K562 (cell line): ENCODE results near the gene KLHL22. TPM values are rescaled to one million over a fixed set of nuclear protein-coding genes. Genes with fewer than 3 reads are reported as not detected.

Experiments used
- CSDE1 ChIP-seq, 2 experiments: fragments of 450-650 bp; IDR thresholded peaks; 2 replicates each; pipeline ENCODE4 v1.6.1; 2016; ENCODE audit warnings: mild to moderate bottlenecking in 1 of 2
- FIP1L1 ChIP-seq: fragments of 200-400 bp; formaldehyde crosslinking; IDR thresholded peaks from 2 replicates; pipeline ENCODE4 v1.6.1; 2018; ENCODE audit warnings: mild to moderate bottlenecking, low read depth, low read length; ENCODE audit not compliant: poor library complexity, severe bottlenecking
- FOXK1 ChIP-seq: sonication (generic); formaldehyde crosslinking; IDR thresholded peaks from 2 replicates; pipeline ENCODE4 v1.8.0; 2022; ENCODE audit warnings: missing genetic modification reagents, mild to moderate bottlenecking, borderline replicate concordance
- KHSRP ChIP-seq: fragments of 450-650 bp; IDR thresholded peaks from 2 replicates; pipeline ENCODE4 v1.6.1; 2017
- MEIS2 ChIP-seq: fragments of 450-650 bp; IDR thresholded peaks from 2 replicates; pipeline ENCODE4 v1.6.1; 2014; ENCODE audit warnings: mild to moderate bottlenecking; ENCODE audit not compliant: partially characterized antibody
- OTX1 ChIP-seq: fragments of 450-650 bp; formaldehyde crosslinking; IDR thresholded peaks from 2 replicates; pipeline ENCODE4 v1.4.0; 2022; ENCODE audit warnings: mild to moderate bottlenecking
- PHB ChIP-seq: fragments of 250-450 bp; sonication (Bioruptor Pico); IDR thresholded peaks from 2 replicates; pipeline ENCODE4 v1.5.0; 2021
- POLR2G ChIP-seq: fragments of 200-400 bp; formaldehyde crosslinking; IDR thresholded peaks from 2 replicates; pipeline ENCODE4 v1.6.1; 2017; ENCODE audit warnings: low read depth, mild to moderate bottlenecking, antibody characterized with exemption, low read length, moderate library complexity
- PURB ChIP-seq: sonication (generic); formaldehyde crosslinking; IDR thresholded peaks from 2 replicates; pipeline ENCODE4 v1.9.0; 2021; ENCODE audit warnings: low read depth, mild to moderate bottlenecking, missing genetic modification reagents
- RBFOX2 ChIP-seq: fragments of 200-400 bp; formaldehyde crosslinking; IDR thresholded peaks from 2 replicates; pipeline ENCODE4 v1.6.1; 2017; ENCODE audit warnings: low read depth, mild to moderate bottlenecking, low read length, moderate library complexity
- SAP30 ChIP-seq: fragments of 200-600 bp; sonication (generic); IDR thresholded peaks from 2 replicates; pipeline ENCODE4 v1.6.1; 2012; ENCODE audit warnings: borderline replicate concordance, low read depth, mild to moderate bottlenecking, moderate library complexity, low read length, control low read depth, inconsistent platforms; ENCODE audit not compliant: insufficient read depth, poor library complexity, severe bottlenecking
- SETDB1 ChIP-seq: IDR thresholded peaks from one replicate; pipeline ENCODE4 v1.6.1; 2012; ENCODE audit warnings: low read length, control low read depth, inconsistent platforms
- SRSF7 ChIP-seq: fragments of 200-400 bp; formaldehyde crosslinking; optimal IDR thresholded peaks from 2 replicates; pipeline ENCODE3; 2017; ENCODE audit warnings: mild to moderate bottlenecking, low read depth, low read length
- SRSF9 ChIP-seq: fragments of 200-400 bp; formaldehyde crosslinking; IDR thresholded peaks from 2 replicates; pipeline ENCODE4 v1.6.1; 2017; ENCODE audit warnings: low read depth, low read length, borderline replicate concordance
- TEAD2 ChIP-seq: fragments of 450-650 bp; IDR thresholded peaks from 2 replicates; pipeline ENCODE4 v1.6.1; 2016; ENCODE audit warnings: missing genetic modification characterization, control low read depth, missing compliant biosample characterization
- ZC3H8 ChIP-seq: fragments of 450-650 bp; IDR thresholded peaks from 2 replicates; pipeline ENCODE4 v1.6.1; 2017
- ZNF12 ChIP-seq: sonication (generic); formaldehyde crosslinking; IDR thresholded peaks from 2 replicates; pipeline ENCODE4 v1.4.0; 2020; ENCODE audit warnings: mild to moderate bottlenecking, missing genetic modification reagents
- polyA plus RNA-seq, 8 experiments: library from polyadenylated mRNA; depleted of rRNA in 4 of 8; stranded (reverse) in 5 of 8; unstranded in 3 of 8; fragments of >200 nt; fragmentation: Nextera tagmentation in 2 of 8; fragmentation: Illumina TruSeq in 1 of 8; extraction: Ambion mirVana in 2 of 8; extraction: Trizol in 1 of 8; gene quantifications; 2 replicates each; pipeline versions ENCODE4 v1.2.1 to v1.2.3, GENCODE V29; 2011 to 2014; ENCODE audit warnings: inconsistent platforms in 1 of 8, missing spikeins in 1 of 8
- total RNA-seq, 7 experiments: library from RNA; depleted of rRNA in 6 of 7; stranded (reverse); fragments of >200 nt in 6 of 7; fragmentation: Illumina TruSeq in 2 of 7; extraction: Trizol in 2 of 7; gene quantifications; 2 replicates each; pipeline versions ENCODE4 v1.2.1 to v1.2.3, GENCODE V29; 2011 to 2021; ENCODE audit warnings: low replicate concordance in 1 of 7
- TF ChIP-seq, protein P1 (sequence below): sonication (generic); formaldehyde crosslinking; IDR thresholded peaks from 2 replicates; pipeline ENCODE4 v1.8.0; 2022; ENCODE audit warnings: mild to moderate bottlenecking, missing genetic modification reagents
- TF ChIP-seq, protein P2 (sequence below): fragments of 450-650 bp; IDR thresholded peaks from 2 replicates; pipeline ENCODE4 v1.6.1; 2016; ENCODE audit warnings: mild to moderate bottlenecking
- TF ChIP-seq, protein P3 (sequence below): sonication (generic); formaldehyde crosslinking; IDR thresholded peaks from 2 replicates; pipeline ENCODE4 v1.8.0; 2022; ENCODE audit warnings: missing genetic modification reagents, mild to moderate bottlenecking, borderline replicate concordance
- TF ChIP-seq, protein P4 (sequence below): fragments of 450-650 bp; formaldehyde crosslinking; IDR thresholded peaks from 2 replicates; pipeline ENCODE4 v1.4.0; 2020; ENCODE audit warnings: mild to moderate bottlenecking, mixed read lengths

Gene KLHL22
- total and polyA plus RNA-seq, 9 of the 15 experiments (the other 6 are each of a cell fraction or from before 2014, with no cell fraction given) = 1.3 to 25.6 (median 15.2) TPM

DNA sequence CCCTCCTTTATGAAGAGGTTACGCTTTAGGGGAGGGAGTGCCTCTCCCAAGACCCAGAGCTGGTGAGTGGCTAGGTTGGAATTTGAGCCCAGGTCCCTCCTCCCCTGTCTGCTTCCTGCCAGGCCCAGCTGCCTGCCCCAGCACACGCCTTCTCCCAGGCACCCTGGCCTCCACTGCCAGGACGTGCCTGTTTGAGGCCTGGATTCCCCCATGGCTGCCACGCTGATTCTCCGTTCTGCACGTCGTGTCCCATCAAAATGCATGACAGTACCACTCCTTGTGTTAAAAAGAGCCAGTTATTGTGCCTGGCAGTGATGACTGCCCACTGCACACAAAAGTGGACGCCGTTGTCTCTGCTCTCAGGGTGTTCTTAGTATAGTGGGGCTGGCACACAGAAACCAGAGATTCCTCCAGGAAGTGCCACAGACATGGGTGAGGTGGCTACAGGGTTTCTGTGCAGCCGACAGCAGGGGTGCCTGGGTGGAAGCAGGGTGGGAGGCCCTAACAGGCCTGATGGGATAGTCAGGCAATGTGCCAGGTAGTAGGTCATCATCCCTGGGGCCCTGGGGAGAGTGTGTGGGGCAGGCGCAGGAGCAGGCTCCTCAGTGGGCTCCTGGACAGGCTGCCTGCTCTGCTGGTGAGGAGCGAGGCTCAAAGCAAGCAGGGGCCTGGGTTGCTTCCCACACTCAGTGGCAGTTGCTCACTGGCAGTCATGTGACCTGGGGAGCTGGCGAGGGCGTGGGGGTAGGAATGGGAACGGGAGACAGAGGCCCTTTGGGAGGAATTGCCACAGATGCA is 36.0 kb upstream of the KLHL22 start (continued):
- TF ChIP-seq SAP30 = peak; percentile 7
- no peak for TF ChIP-seq ZNF12 (CRISPR knock-in tag)
- no peak for TF ChIP-seq ZC3H8
- TF ChIP-seq PHB = peak; percentile 15; the same call in 1 of the 2 replicates
- TF ChIP-seq RBFOX2 = no peak
- no peak for TF ChIP-seq TEAD2 (tag)
- no peak for TF ChIP-seq CSDE1 (IDR thresholded peaks at IDR 0.05)
- TF ChIP-seq, protein P1, sequence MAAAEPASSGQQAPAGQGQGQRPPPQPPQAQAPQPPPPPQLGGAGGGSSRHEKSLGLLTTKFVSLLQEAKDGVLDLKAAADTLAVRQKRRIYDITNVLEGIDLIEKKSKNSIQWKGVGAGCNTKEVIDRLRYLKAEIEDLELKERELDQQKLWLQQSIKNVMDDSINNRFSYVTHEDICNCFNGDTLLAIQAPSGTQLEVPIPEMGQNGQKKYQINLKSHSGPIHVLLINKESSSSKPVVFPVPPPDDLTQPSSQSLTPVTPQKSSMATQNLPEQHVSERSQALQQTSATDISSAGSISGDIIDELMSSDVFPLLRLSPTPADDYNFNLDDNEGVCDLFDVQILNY = peak; percentile 13; the same call in 1 of the 2 replicates
- TF ChIP-seq KHSRP = no peak
- peak; percentile 68 for TF ChIP-seq SETDB1
- TF ChIP-seq POLR2G = peak; percentile 70
- TF ChIP-seq SRSF9 = no peak
- no peak for TF ChIP-seq SRSF7
- TF ChIP-seq, protein P2, sequence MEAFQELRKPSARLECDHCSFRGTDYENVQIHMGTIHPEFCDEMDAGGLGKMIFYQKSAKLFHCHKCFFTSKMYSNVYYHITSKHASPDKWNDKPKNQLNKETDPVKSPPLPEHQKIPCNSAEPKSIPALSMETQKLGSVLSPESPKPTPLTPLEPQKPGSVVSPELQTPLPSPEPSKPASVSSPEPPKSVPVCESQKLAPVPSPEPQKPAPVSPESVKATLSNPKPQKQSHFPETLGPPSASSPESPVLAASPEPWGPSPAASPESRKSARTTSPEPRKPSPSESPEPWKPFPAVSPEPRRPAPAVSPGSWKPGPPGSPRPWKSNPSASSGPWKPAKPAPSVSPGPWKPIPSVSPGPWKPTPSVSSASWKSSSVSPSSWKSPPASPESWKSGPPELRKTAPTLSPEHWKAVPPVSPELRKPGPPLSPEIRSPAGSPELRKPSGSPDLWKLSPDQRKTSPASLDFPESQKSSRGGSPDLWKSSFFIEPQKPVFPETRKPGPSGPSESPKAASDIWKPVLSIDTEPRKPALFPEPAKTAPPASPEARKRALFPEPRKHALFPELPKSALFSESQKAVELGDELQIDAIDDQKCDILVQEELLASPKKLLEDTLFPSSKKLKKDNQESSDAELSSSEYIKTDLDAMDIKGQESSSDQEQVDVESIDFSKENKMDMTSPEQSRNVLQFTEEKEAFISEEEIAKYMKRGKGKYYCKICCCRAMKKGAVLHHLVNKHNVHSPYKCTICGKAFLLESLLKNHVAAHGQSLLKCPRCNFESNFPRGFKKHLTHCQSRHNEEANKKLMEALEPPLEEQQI = no peak
- 0 out of 2 replicates have a peak, but pooled peaks have one; percentile 51 for TF ChIP-seq PURB (CRISPR knock-in tag)
- no peak for TF ChIP-seq MEIS2
- no peak for TF ChIP-seq OTX1 (CRISPR knock-in tag)
- TF ChIP-seq, protein P3, sequence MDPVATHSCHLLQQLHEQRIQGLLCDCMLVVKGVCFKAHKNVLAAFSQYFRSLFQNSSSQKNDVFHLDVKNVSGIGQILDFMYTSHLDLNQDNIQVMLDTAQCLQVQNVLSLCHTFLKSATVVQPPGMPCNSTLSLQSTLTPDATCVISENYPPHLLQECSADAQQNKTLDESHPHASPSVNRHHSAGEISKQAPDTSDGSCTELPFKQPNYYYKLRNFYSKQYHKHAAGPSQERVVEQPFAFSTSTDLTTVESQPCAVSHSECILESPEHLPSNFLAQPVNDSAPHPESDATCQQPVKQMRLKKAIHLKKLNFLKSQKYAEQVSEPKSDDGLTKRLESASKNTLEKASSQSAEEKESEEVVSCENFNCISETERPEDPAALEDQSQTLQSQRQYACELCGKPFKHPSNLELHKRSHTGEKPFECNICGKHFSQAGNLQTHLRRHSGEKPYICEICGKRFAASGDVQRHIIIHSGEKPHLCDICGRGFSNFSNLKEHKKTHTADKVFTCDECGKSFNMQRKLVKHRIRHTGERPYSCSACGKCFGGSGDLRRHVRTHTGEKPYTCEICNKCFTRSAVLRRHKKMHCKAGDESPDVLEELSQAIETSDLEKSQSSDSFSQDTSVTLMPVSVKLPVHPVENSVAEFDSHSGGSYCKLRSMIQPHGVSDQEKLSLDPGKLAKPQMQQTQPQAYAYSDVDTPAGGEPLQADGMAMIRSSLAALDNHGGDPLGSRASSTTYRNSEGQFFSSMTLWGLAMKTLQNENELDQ (CRISPR knock-in tag) = 0 out of 2 replicates have a peak, but pooled peaks have one; percentile 62
- TF ChIP-seq, protein P4, sequence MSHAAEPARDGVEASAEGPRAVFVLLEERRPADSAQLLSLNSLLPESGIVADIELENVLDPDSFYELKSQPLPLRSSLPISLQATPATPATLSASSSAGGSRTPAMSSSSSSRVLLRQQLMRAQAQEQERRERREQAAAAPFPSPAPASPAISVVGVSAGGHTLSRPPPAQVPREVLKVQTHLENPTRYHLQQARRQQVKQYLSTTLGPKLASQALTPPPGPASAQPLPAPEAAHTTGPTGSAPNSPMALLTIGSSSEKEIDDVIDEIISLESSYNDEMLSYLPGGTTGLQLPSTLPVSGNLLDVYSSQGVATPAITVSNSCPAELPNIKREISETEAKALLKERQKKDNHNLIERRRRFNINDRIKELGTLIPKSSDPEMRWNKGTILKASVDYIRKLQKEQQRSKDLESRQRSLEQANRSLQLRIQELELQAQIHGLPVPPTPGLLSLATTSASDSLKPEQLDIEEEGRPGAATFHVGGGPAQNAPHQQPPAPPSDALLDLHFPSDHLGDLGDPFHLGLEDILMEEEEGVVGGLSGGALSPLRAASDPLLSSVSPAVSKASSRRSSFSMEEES = peak; percentile 94
- TF ChIP-seq FIP1L1 = no peak
- peak; percentile 68; the same call in 1 of the 2 replicates for TF ChIP-seq FOXK1 (CRISPR knock-in tag)
